Measurements from ENCODE around the gene CATSPER2. TPM values are rescaled to one million over a fixed set of nuclear protein-coding genes. Genes with fewer than 3 reads are reported as not detected.
"Not testable (repeated sequence)": the region's sequence is repeated elsewhere in the genome, so short reads cannot be mapped to it uniquely, and the experiment has no call there.

Gene CATSPER2
- total RNA-seq, 1 experiment from 2014 or later, result 3.6 TPM

GRCh38 chr15:43638464-43639204 lies 10.0 kb downstream of the CATSPER2 start:
- H3K9ac ChIP-seq (ENCODE audit: low read length); CTCF ChIA-PET; RAD21 ChIA-PET (ENCODE audit: low non-redundant PET in 1 of 2, low total read pairs in 2 of 2, uncharacterized antibody in 2 of 2, unreplicated experiment in 2 of 2); DNase-seq (ENCODE audit: low read depth, low spot score); H3K4me3 ChIP-seq (replicated peaks in 1 of 2; ENCODE audit: low read depth in 1 of 2, low read length in 2 of 2); BruUV-seq (replicated peaks); H3K79me2 ChIP-seq (ENCODE audit: insufficient read depth, low read length); H4K20me1 ChIP-seq (ENCODE audit: insufficient read depth); H3K9me2 ChIP-seq (ENCODE audit: insufficient read depth); H3K9me3 ChIP-seq (ENCODE audit: control insufficient read depth in 1 of 2, insufficient read depth in 1 of 2, low read depth in 1 of 2, low read length in 2 of 2); H3K27ac ChIP-seq (ENCODE audit: low read depth, low read length); intact Hi-C loops (cut with micrococcal nuclease); H3K4me2 ChIP-seq (ENCODE audit: low read length); H3K27me3 ChIP-seq (ENCODE audit: insufficient read depth, low read length); ATAC-seq; H3K4me1 ChIP-seq (ENCODE audit: control insufficient read depth in 1 of 2, insufficient read depth in 2 of 2, low read length in 2 of 2); H3K36me3 ChIP-seq (ENCODE audit: control insufficient read depth in 1 of 2, insufficient read depth in 2 of 2, low read length in 2 of 2); H2AFZ ChIP-seq (ENCODE audit: low read depth, low read length, poor library complexity, severe bottlenecking): not testable (repeated sequence)
- POLR2A ChIA-PET, result interaction anchor here (0.7 kb wide), 1 partner anchor 1682 kb away, joined by 6 read pairs; no protein-coding TSS in a partner anchor

- H3K9me2 ChIP-seq (ENCODE audit: insufficient read depth); H3K9ac ChIP-seq (ENCODE audit: low read length); H3K4me1 ChIP-seq (ENCODE audit: control insufficient read depth in 1 of 2, insufficient read depth in 2 of 2, low read length in 2 of 2); H3K36me3 ChIP-seq (ENCODE audit: control insufficient read depth in 1 of 2, insufficient read depth in 2 of 2, low read length in 2 of 2); H3K4me3 ChIP-seq (replicated peaks in 1 of 2; ENCODE audit: low read depth in 1 of 2, low read length in 2 of 2); H3K27ac ChIP-seq (ENCODE audit: low read depth, low read length); RAD21 ChIA-PET (ENCODE audit: low non-redundant PET in 1 of 2, low total read pairs in 2 of 2, uncharacterized antibody in 2 of 2, unreplicated experiment in 2 of 2); H3K27me3 ChIP-seq (ENCODE audit: insufficient read depth, low read length); H4K20me1 ChIP-seq (ENCODE audit: insufficient read depth); ATAC-seq; H3K4me2 ChIP-seq (ENCODE audit: low read length); H2AFZ ChIP-seq (ENCODE audit: low read depth, low read length, poor library complexity, severe bottlenecking); H3K9me3 ChIP-seq (ENCODE audit: control insufficient read depth in 1 of 2, insufficient read depth in 1 of 2, low read depth in 1 of 2, low read length in 2 of 2); POLR2A ChIA-PET; intact Hi-C loops (cut with micrococcal nuclease); DNase-seq (ENCODE audit: low read depth, low spot score); H3K79me2 ChIP-seq (ENCODE audit: insufficient read depth, low read length); BruUV-seq (replicated peaks); CTCF ChIA-PET: not testable (repeated sequence)
These were observed 21.7 kb downstream of the CATSPER2 start for GRCh38 chr15:43626937-43627336.

GRCh38 chr15:43625106-43625505 lies 23.5 kb downstream of the CATSPER2 start:
- intact Hi-C loops (cut with micrococcal nuclease), result no loop called here
- DNase-seq (ENCODE audit: low read depth, low spot score) (no peak), ATAC-seq (no peak)
- Histone ChIP-seq H3K79me2 (ENCODE audit: insufficient read depth, low read length) (no peaks in the 10 kb centered on the region), H3K4me3 (replicated peaks in 1 of 2; ENCODE audit: low read depth in 1 of 2, low read length in 2 of 2) (no peak overlapping the region), H3K4me2 (ENCODE audit: low read length) (no peak overlapping the region), H3K36me3 (ENCODE audit: control insufficient read depth in 1 of 2, insufficient read depth in 2 of 2, low read length in 2 of 2) (no peaks in the 10 kb centered on the region), H3K9me3 (ENCODE audit: control insufficient read depth in 1 of 2, insufficient read depth in 1 of 2, low read depth in 1 of 2, low read length in 2 of 2) (no peaks in the 10 kb centered on the region), H3K9me2 (ENCODE audit: insufficient read depth) (no peaks in the 10 kb centered on the region), H3K4me1 (ENCODE audit: control insufficient read depth in 1 of 2, insufficient read depth in 2 of 2, low read length in 2 of 2) (no peaks in the 10 kb centered on the region), H4K20me1 (ENCODE audit: insufficient read depth) (no peaks in the 10 kb centered on the region), H3K9ac (ENCODE audit: low read length) (no peak overlapping the region), H3K27me3 (ENCODE audit: insufficient read depth, low read length) (no peaks in the 10 kb centered on the region), H2AFZ (ENCODE audit: low read depth, low read length, poor library complexity, severe bottlenecking) (no peak overlapping the region), H3K27ac (ENCODE audit: low read depth, low read length) (no peak overlapping the region)
- CTCF ChIA-PET, result no interaction called here
- no TSS peak for BruUV-seq (replicated peaks)
- POLR2A ChIA-PET, result no interaction called here
- RAD21 ChIA-PET (ENCODE audit: low non-redundant PET in 1 of 2, low total read pairs in 2 of 2, uncharacterized antibody in 2 of 2, unreplicated experiment in 2 of 2), result no interaction called here
- TF ChIP-seq RAD21 (IDR thresholded peaks at IDR 0.05; ENCODE audit: low read depth) (no peak), EZH2 (IDR thresholded peaks at IDR 0.05) (no peak), REST (IDR thresholded peaks at IDR 0.05; ENCODE audit: low read depth) (no peak), CTCF (IDR thresholded peaks at IDR 0.05 in 2 of 3, conservative IDR thresholded peaks at IDR 0.05 in 1 of 3; ENCODE audit: borderline replicate concordance in 1 of 3, insufficient read depth in 1 of 3, low read depth in 2 of 3, low read length in 2 of 3) (no peak), CEBPB (IDR thresholded peaks at IDR 0.05; ENCODE audit: low read depth) (no peak), ZFX (IDR thresholded peaks at IDR 0.05) (no peak)
